Lower lobe of right lung (tissue), 2 donors: ENCODE measurements around the gene BCO1. TPM values are rescaled to one million over a fixed set of nuclear protein-coding genes. Genes with fewer than 3 reads are reported as not detected.
A peak's percentile ranks its signal among the peaks of the same experiment; 100 is the strongest.

Experiments
- ATAC-seq, 2 donors: fragments of 200-7000 bp; cut with Tn5 transposase; one replicate each; pipeline ENCODE4 v1.9.1; 2020 to 2022; ENCODE audit warnings: mild to moderate bottlenecking in 2 of 2, moderate library complexity in 2 of 2
- DNase-seq: peaks from one replicate; pipeline ENCODE4 v3.0.0-alpha.2; 2020
- H3K27ac ChIP-seq: fragments of 200-600 bp; one replicate; pipeline ENCODE4 v1.8.0; 2022
- H3K27me3 ChIP-seq: fragments of 200-600 bp; one replicate; pipeline ENCODE4 v1.8.0; 2022; ENCODE audit warnings: low read depth
- H3K36me3 ChIP-seq: fragments of 200-600 bp; one replicate; pipeline ENCODE4 v1.8.0; 2022; ENCODE audit warnings: mild to moderate bottlenecking
- H3K4me1 ChIP-seq: fragments of 200-600 bp; one replicate; pipeline ENCODE4 v1.8.0; 2022
- H3K4me3 ChIP-seq: fragments of 200-600 bp; one replicate; pipeline ENCODE4 v1.8.0; 2022; ENCODE audit warnings: mild to moderate bottlenecking
- H3K9me3 ChIP-seq: fragments of 200-600 bp; one replicate; pipeline ENCODE4 v1.8.0; 2022
- CTCF ChIP-seq: fragments of 200-600 bp; IDR thresholded peaks from one replicate; pipeline ENCODE4 v1.8.0; 2022; ENCODE audit warnings: antibody characterized with exemption, mild to moderate bottlenecking
- intact Hi-C: fragments of 100-400 bp; cut with DNase I; formaldehyde crosslinking; loops from one replicate; pipeline ENCODE4 v1.11.0; 2022
- total RNA-seq: library from RNA; stranded (reverse); fragmentation: NEBNext Ultra II Directional; extraction: Animal tissue kit (Norgen Biotek cat#: 25700); gene quantifications from one replicate; pipeline ENCODE4 v1.2.1, GENCODE V29; 2021
- donor health status: DM: no; HTN: yes; CAD: no; lungs with severe emphysema.

The BCO1 gene
- total RNA-seq, 1 donor from 2014 or later, result 0.74 TPM

GRCh38 chr16:81237282-81237681, 1.2 kb upstream of the BCO1 start:
- Histone ChIP-seq H3K4me1 (peaks cover 5% of the 10 kb centered on the region), H3K27ac (no peak overlapping the region), H3K9me3 (no peaks in the 10 kb centered on the region), H3K27me3 (no peaks in the 10 kb centered on the region), H3K36me3 (no peaks in the 10 kb centered on the region), H3K4me3 (no peak overlapping the region)
- peak; percentile 50 to 52 for ATAC-seq
- intact Hi-C loops, result no loop called here
- no peak for TF ChIP-seq CTCF
- DNase-seq, result no peak

- no peak overlapping the region for H3K4me3 ChIP-seq
- no peaks in the 10 kb centered on the region for H3K36me3 ChIP-seq
- peaks cover 5% of the 10 kb centered on the region for H3K4me1 ChIP-seq
- H3K27ac ChIP-seq, result peak overlapping the region; percentile 53
- H3K27me3 ChIP-seq, result no peaks in the 10 kb centered on the region
- DNase-seq, result no peak
- intact Hi-C loops, result no loop called here
- no peak for ATAC-seq
- no peak for TF ChIP-seq CTCF
- no peaks in the 10 kb centered on the region for H3K9me3 ChIP-seq
Measured at GRCh38 chr16:81237942-81238295, 570 bp upstream of the BCO1 start.

GRCh38 chr16:81239367-81240121, 1.1 kb downstream of the BCO1 start:
- H3K36me3 ChIP-seq, result no peaks in the 10 kb centered on the region
- TF ChIP-seq CTCF, result no peak
- no peak for ATAC-seq
- no peaks in the 10 kb centered on the region for H3K27me3 ChIP-seq
- H3K9me3 ChIP-seq, result no peaks in the 10 kb centered on the region
- no peak overlapping the region for H3K4me3 ChIP-seq
- intact Hi-C loops, result no loop called here
- peaks cover 5% of the 10 kb centered on the region for H3K4me1 ChIP-seq
- no peak overlapping the region for H3K27ac ChIP-seq
- DNase-seq, result no peak

GRCh38 chr16:81241706-81242105, 3.2 kb downstream of the BCO1 start:
- no peaks in the 10 kb centered on the region for H3K36me3 ChIP-seq
- H3K27me3 ChIP-seq, result no peaks in the 10 kb centered on the region
- H3K4me1 ChIP-seq, result peaks cover 5% of the 10 kb centered on the region
- no peaks in the 10 kb centered on the region for H3K9me3 ChIP-seq
- TF ChIP-seq CTCF, result no peak
- ATAC-seq (no peak), DNase-seq (no peak)
- H3K4me3 ChIP-seq, result no peak overlapping the region
- intact Hi-C loops, result no loop called here
- H3K27ac ChIP-seq, result no peak overlapping the region

- Histone ChIP-seq H3K27me3 (no peaks in the 10 kb centered on the region), H3K9me3 (no peaks in the 10 kb centered on the region), H3K36me3 (no peaks in the 10 kb centered on the region), H3K4me1 (peaks cover 5% of the 10 kb centered on the region), H3K4me3 (no peak overlapping the region), H3K27ac (no peak overlapping the region)
- intact Hi-C loops, result no loop called here
- no peak for DNase-seq
- no peak for TF ChIP-seq CTCF
- ATAC-seq, result no peak
Measured at GRCh38 chr16:81242977-81243618, 4.6 kb downstream of the BCO1 start.
